HG03565 (cell line): ENCODE measurements around the gene TDRD3.

Experiments
- ATAC-seq: cut with Tn5 transposase; IDR thresholded peaks from one replicate; pipeline ENCODE4 v1.9.1; 2021; ENCODE audit warnings: mild to moderate bottlenecking, moderate library complexity; ENCODE audit not compliant: unreplicated experiment

Gene TDRD3

DNA sequence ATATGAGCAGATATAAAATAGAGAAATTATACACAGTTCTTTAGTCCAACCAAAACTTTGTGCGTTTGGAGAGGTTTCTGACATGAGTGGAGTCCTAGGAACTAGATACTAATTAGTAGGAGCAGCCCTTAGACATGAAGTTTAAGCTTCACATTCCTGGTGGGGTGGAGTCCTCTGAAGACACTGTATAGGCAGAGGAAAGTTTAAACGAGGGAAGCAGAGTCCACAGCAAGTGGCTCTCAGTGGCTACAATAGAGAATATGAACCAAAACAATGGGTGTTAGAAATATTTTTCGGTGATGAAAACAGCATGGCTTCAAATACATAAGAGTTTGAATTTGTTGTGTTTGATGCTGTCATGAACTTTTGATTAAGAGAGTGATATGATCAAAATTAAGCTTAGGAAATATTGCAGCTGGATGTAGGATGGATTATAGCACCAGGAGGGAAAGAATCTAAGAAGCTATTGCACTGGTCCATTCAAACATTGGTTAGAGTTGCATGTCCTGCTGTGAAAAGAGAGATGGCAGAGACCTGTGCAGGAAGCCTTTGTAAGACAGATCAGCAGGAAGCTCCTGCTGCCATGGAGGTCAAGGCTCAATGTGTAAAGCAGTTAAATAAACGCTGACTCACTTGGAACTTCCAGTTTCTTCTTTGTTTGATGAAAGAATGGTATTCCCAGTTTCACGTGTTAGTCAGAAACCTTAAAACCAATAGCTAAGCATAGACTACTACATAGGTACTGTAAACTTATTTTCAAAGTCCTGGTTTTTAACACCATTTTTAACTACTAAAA, 175.2 kb downstream of the TDRD3 start:
- ATAC-seq: no peak

DNA sequence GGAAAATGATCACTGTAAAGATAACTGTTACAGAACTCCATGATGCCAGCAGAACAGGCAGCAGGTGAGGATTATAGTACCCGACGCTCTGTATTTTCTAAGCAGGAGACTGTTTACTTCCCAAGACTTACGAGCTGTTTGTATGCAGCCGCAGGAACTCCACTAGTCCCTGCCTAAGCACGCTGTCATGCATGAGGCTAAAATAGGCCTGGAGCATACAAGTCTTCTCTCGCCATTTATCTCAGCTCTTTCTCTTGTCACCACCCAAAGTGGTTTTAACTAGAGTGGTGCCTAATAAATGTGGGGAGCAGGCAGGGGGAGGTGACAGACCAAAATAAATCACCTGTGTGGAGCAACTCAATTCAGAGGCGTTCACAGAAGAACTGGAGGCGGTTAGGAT, 175.8 kb downstream of the TDRD3 start:
- ATAC-seq: no peak

DNA sequence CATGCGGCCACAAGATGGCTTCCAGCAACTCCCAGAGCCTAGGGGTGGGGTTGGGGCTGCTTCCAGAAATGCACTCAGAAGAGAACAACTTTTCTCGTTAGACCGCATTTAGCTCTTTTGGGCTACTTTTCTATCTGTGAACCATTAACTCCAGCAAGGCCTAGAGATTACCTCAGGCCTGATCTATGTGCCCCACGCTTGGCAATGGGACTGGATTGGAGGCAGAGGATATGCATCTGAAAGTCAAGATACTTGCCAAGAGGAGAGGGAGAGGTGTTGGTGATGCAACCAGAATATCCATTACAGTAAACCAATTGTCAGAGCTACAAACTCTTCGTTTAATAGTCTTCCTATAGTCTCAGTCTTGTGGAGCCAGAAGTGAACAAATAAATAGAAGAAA, 177.7 kb downstream of the TDRD3 start:
- ATAC-seq: no peak

DNA sequence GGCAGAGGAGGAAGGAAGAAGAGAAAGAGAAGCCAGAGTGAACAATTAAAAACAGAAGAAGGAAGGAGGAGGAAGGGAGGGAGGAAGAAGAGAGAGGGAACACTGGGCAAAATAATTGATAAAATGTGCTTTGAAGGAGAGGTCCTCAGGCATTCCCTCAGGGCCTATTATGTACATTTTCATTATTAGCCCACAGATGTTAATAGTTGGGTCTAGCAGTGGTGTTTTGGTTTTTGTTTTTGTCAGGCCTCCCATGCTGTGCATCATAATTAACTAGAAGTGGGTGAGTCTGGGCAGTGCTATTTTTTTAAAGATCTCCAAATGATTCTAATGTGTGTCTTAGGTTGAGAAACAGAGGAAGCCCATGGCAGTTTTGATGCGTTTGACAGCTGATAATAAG, 178.1 kb downstream of the TDRD3 start:
- ATAC-seq: no peak

DNA sequence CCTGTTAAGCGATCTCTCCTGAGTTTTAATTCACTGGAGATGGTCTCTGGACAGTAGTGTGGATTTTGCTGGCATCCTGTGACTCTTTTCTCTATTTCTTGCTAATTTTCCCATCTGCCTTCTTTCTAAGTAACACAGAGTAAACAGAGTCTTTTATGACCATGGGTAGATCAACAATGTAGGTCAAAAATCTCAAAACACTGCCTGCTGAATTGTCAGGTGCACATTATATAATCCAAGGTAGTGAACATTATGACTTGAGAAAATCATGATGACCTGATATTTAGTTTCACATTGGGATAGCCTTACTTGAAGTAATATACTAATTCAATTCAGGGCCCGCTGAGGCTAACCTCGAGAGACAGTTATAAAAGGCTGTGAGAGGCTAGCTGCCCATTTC, 180.7 kb downstream of the TDRD3 start:
- ATAC-seq: no peak

DNA sequence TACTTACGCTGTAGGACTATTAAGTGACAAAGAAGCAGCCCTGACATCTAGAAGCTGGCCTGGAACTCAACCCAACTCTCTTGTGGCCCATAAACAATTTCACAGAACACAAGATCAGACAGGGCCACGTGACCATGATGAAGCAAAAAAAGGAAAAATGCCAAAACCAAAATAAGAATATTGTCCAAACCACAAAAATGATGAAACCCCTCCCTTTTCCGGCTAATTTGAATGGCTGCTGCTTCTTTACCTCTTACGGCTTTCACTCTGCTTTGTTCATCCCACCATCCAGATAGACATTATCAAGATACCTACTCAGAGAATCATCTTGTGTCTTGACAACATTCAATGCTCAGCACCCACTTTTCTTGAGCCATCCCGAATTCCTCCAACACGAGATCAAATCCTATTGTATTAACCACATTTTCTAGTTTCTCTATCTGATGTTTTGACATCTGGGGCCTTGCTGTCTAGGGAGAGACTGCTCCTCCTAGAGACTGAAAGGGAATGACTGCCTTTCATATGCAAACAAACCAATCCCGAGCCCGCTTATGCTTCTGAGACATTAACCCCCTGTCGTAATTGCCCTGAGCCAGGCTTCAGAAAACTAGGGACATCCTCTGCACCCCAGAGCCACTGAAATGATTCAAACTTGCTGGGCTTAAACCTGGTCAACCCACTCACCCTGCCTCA, 186.3 kb downstream of the TDRD3 start:
- ATAC-seq: no peak

DNA sequence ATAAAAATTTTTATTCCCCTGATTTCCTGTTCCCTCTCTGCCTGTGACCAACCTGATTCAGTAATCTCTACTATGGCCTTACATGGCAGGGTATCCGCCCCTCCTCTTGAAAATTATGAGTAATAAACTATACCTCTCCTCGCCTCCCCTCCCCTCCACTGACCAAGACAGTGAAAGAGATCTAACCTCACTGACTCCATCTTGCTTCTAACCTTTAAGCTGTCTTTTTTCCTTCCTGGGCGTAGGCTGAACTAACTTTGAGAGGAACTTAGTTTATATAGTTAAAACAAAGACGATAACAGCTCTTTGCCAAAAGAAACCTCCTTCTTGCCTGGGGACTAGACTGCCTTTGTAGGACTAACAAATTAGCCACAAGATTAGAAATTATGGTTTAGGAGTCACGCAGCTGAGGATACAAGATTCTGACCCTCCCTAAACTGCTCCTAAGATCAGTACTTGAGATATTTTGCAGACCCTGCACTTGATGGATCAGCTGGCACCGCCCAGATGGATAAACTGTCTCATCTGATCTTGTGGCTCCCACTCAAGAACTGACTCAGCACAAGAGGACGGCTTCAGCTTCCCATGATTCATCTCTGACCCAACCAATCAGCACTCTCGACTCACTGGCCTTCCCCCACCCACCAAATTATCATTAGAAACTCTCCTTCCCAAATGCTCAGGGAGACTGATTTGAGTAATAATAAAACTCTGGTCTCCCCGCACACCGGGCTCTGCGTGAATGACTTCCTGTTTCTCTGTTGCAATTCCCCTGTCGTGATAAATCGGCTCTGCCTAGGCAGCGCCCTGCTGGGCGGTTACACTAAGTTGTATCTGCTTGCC, 187.1 kb downstream of the TDRD3 start:
- no peak for ATAC-seq

DNA sequence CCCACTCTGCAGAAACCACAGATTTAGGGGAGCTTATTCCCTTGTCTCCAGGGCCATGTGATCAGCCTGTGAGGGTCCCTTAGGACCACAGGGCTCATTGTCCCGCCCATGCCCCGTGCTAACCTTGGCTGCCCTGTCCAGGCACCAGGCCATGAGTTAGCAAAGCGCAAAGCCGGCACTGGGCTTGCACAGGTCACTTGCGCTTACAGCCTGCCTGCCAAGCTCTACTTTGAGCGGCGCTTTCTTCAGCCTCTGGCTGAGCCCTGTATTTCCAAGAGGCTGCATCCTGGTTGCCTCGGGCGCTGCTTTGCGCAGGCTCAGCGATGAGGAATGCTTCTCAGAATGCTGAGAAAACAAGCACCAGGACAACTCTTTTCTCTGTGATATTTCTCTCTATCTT, 188.0 kb downstream of the TDRD3 start:
- no peak for ATAC-seq

DNA sequence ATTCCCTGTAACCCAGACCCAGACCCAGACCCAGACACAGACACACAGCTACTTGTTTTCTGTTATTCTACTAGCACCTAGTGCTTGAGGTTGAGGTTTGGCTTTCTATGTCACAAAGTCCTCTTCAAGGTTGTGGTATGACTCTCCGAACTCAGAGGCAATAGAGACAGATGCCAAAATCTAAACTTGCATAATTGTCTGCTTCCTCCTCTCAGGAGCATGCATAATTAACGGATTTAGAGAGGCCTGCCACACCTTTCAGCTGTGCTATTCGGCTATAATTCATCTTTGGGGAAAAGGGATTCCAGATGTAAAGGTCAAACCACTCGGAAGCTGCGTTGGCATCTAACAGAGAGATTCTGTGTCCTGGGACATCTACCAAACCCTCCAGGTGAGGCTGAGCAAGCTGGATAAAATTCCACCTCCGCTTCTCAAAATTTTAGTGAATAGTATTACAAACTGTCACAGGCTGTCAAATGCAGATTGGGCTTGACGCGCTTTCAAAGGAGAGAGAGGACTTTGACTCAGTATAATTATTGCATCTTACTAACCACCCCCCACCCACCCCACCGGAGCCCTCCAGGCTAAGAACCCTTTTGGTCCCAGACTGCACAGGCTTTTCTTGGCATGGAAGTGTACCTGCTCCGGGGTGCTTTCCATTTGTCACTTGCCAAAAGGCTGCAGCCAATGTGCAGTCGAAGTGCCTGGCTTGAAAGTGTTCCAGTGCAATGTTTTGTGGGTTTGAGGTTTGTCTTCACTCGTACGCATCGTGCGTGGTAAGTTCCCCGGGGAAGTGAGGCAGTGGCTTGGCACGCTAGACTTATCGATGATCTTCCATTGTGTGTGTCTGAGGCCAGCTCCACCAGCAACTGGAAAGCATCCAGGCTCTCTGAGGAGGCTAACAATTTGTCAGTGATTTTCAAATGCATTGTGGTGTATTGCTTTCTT, 194.1 kb downstream of the TDRD3 start:
- no peak for ATAC-seq

DNA sequence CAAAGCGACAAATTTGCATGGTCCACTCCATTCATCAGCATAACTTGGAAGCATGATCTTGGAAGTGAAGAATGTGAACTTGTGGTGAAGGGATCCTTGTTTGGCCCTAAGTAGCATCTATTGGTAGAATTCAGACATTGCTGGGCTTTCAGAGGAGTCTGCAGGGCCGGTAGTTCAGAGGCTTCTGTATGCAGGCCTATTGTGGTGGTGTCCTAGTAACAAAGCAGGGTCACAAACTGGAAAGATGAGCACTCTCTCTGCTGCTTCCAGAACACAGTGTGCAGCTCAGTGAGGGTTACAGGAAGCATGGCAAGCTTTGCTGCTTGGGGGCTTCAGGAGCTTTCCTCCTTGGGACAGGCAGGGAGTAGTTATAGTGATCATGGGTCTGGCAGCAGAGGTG, 206.0 kb downstream of the TDRD3 start:
- ATAC-seq: no peak

DNA sequence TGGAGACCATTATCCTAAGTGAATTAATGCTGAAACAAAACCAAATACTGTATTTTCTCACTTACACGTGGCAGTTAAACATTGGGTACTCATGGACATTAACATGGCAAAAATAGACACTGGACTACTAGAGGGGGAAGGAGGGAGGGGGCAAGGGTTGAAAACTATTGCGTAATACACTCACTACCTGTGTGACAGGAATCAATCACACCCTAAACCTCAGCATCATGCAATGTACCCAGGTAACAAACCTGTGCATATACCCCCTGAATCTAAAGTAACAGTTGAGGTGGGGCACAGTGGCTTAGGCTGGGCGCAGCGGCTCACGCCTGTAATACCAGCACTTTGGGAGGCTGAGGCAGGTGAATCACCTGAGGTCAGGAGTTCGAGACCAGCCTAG, 207.0 kb downstream of the TDRD3 start:
- no peak for ATAC-seq

DNA sequence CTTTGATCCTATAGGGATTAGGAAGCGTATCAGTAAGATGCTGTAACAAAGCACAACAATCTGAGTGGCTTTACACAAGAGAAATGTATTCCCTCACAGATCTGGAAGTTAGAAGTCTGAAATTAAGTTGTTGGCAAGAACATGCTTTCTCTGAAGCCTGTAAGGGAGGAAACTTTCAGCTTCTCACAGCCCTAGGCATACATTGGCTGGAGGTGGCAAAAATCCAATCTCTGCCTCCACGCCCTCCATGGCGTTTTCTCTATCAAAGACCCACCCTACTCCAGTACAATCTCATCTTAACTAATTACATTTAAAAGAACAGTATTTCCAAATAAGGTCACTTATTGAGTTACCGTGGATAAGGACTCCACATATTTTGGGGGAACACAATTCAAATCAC, 211.9 kb downstream of the TDRD3 start:
- no peak for ATAC-seq

DNA sequence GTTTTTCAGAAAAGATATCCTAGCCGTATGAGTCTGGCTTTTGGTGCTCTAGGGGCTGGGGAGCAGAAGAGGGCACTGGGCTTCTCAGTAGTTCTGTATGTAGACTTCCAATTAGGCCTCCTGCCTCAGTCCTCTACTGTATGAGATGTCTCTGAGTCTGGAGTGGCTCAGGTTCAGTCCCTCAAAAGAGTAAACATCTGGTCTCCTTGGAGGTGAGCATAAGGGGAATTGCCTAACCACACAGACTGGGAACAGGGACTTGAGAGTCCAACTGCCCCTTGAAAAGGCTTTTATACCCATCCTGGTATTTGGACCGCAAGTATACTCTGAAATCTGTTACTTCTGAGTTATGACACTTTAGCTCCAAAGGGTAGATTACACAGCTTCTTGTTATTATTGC, 214.5 kb downstream of the TDRD3 start:
- no peak for ATAC-seq

DNA sequence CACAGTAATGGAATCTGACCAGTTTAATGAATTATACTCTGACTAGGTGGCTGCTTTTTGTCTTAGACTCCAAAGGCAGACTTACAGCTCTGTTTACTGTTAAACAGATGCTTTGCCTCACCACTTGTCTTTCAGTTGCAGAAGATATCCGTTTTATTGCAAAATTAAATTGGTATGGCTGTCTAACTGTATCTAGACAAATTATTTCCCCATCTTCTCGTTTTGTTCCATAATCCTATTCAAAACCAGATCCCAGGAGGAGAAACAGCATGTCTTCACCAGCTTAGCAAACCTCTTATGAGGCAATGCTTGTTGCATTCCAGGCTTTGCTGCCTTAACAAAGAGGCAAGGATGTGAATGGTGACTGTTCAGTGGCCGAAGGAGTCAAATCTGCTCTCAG, 215.6 kb downstream of the TDRD3 start:
- ATAC-seq: no peak

DNA sequence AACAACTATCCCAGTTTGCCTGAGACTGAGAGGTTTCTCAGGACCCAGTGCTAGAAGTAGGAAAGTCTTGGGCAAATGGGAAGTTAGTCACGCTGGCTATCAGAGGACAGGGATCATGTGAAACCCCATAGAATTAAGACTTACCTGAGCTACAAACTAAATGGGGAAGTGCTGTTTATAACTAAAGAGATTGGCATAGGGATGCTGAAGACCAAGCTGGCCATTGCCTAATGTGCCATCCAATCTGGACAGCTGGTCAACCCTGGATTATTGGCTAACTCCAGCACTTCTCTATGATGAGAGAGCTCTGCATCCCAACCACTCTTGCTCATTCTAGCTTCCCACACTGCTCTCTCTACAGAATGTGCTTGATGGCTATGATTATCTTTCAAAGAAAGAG, 216.1 kb downstream of the TDRD3 start:
- no peak for ATAC-seq

DNA sequence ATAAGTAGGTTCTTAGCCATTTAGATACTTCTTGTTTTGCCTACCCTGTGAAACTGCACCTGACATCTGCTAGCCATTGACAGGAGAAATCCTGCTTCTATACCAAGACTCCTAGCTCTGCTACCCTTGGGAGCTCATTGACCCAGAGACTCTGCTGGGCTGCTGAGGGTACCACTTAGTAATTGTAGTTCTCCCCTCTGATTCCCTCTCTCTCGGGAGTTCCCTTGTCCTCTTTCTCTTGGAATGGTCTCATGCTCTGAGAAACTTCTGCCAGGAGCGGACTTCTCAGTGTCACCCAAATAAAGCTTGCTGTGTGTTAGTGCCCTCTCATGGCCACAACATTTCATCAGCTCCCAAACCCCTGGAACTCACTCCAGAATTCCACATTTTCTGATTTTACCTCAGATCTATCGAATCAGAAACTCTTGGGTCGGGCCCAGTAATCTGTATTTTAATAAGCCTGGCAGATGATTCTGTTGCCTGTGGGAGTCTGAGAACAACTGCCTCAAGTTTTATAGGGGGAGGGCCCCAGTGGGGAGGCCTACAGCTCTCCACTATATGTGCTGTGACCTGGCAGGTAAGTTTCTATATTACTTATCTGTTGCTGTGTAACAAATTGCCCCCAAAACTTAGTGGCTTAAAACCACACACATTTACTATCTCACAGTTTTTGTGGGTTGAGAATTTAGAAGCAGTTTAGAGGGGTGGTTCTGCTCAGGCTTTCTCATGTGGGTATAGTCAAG, 221.1 kb downstream of the TDRD3 start:
- no peak for ATAC-seq

DNA sequence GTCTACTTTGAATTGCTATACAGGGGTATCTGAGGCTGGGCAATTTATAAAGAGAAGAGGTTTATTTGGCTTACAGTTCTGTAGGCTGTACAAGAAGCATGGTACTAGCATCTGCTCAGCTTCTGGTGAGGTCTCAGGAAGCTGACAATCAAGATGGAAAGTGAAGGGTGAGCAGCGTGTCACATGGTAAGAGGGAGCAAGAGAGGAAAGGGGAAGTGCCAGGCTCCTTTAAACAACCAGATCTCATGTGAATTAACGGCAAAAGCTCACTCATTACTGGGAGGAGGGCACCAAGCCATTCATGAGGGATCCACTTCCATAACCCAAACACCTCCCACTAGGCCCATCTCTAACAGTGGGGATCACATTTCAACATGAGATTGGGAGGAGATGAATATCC, 222.4 kb downstream of the TDRD3 start:
- no peak for ATAC-seq

DNA sequence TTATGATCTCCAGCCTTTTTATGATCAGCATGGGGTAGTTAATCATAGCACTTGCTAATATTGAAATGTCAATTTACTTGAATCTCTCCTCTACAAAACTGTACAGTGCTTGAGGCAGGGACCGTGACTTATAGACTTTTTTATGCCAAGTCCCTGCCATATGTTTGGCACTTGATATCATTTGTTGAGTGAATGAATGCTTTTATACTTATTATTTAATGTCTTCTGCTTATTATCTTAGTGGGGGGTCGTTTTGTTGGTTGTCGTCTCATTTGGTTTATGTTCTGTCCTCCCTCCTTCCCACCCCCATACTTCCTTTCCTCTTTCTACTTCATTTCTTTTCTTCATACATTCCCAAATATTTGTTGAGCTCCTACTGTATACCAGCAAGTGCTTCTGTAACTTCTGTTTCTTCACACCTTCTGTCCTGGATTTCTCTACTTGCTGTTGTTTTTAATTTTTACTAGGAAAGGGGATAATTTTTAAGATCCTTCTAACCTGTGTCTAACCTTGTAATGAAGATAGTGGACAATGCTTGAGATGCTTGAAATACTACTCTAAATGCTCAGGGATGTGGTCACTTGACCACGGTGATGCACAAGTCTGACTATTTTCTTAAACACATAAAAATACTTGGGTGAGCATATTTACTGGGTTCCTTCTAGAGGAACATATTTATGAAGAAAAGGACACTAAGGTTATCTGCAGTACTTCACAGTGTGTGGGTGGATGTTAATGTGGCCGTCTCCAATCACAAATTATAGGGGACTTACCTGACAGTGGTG, 223.8 kb downstream of the TDRD3 start:
- no peak for ATAC-seq

DNA sequence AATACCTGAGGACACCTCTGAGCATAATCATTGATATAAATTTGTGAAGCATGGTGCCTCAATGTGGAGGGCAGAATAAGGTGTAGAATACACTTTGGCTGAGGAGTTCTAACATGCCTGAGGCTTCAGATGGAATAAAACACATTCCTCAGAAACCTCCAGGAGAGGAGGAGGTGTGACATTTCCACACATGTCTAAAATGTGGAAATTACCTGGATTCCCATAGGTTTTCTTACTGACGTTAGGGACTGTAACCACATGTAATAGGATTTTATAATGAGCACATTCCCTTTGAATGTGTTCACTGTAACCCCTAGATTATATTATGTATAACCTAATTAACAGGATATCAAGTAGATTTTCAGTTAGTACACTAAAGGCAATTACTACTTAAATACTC, 226.1 kb downstream of the TDRD3 start:
- ATAC-seq: no peak
